Measurements from ENCODE around the gene ITGA5. TPM values are rescaled to one million over a fixed set of nuclear protein-coding genes. Genes with fewer than 3 reads are reported as not detected.

ITGA5 gene
- polyA plus RNA-seq, 2 donors: 20.0 to 42.8 TPM

- H3K27ac ChIP-seq (ENCODE audit: low read depth in 2 of 2, low read length in 1 of 2): peak overlapping the region; percentile 65 to 86
- no peaks in the 10 kb centered on the region for H3K36me3 ChIP-seq (ENCODE audit: control insufficient read depth in 2 of 2, insufficient read depth in 2 of 2, low read length in 1 of 2)
- H3K9me3 ChIP-seq (ENCODE audit: control insufficient read depth in 2 of 2, insufficient read depth in 1 of 2, low read depth in 1 of 2, low read length in 1 of 2): no peaks in the 10 kb centered on the region
- peaks cover 0 to 32% of the 10 kb centered on the region in 2 donors for H3K4me1 ChIP-seq (ENCODE audit: control insufficient read depth in 2 of 2, insufficient read depth in 2 of 2, low read length in 1 of 2)
- no peaks in the 10 kb centered on the region for H3K27me3 ChIP-seq (ENCODE audit: control insufficient read depth in 1 of 2, insufficient read depth in 2 of 2, low read length in 2 of 2)
- WGBS, 2 donors: 83 to 89% methylated on average over 3 of the region's 3 CpGs
- no peak overlapping the region for H3K4me3 ChIP-seq (ENCODE audit: low read depth in 1 of 2, low read length in 2 of 2)
Observed at GRCh38 chr12:54386403-54387113, 32.5 kb downstream of the ITGA5 start.

- H3K4me3 ChIP-seq (ENCODE audit: low read depth in 1 of 2, low read length in 2 of 2): no peak overlapping the region
- WGBS, 2 donors: 57 to 66% methylated on average over 10 of the region's 10 CpGs
- peaks cover 0 to 32% of the 10 kb centered on the region in 2 donors for H3K4me1 ChIP-seq (ENCODE audit: control insufficient read depth in 2 of 2, insufficient read depth in 2 of 2, low read length in 1 of 2)
- no peaks in the 10 kb centered on the region for H3K27me3 ChIP-seq (ENCODE audit: control insufficient read depth in 1 of 2, insufficient read depth in 2 of 2, low read length in 2 of 2)
- H3K27ac ChIP-seq (ENCODE audit: low read depth in 2 of 2, low read length in 1 of 2): peak overlapping the region; percentile 64 to 65
- H3K36me3 ChIP-seq (ENCODE audit: control insufficient read depth in 2 of 2, insufficient read depth in 2 of 2, low read length in 1 of 2): no peaks in the 10 kb centered on the region
- no peaks in the 10 kb centered on the region for H3K9me3 ChIP-seq (ENCODE audit: control insufficient read depth in 2 of 2, insufficient read depth in 1 of 2, low read depth in 1 of 2, low read length in 1 of 2)
Observed at GRCh38 chr12:54385251-54385914, 33.7 kb downstream of the ITGA5 start.

DNA sequence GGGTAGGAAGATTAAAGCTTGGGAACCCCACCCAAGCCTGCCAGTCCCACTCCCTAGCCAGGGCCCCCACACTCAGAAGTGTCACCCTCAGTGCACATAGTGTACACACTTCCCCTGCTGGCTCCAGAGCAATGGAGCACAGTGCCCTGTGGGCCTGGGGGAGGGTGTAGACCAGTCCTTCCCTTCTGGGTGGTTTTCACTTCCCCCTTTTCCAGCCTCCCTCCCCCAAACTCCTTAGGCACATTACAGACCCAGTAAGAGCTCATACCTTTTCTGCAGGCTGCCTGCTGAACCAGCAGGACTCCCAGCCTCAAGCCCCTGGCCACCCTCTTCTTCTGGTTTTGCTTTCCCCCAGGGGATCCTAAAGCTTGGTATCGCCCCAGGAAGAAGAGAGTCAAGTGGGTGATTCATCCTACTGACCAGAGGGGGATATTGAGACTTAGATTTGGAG lies 34.5 kb downstream of the ITGA5 start, which contains the start of gene ZNF385A:
Gene ZNF385A, minus strand, starts transcription at position 143 of the 451 bp plus-strand sequence. CDS start 219 bp downstream, outside the sequence.
- H3K4me3 ChIP-seq (ENCODE audit: low read depth in 1 of 2, low read length in 2 of 2): no peak within 1 kb of the TSS
- H3K27ac ChIP-seq (ENCODE audit: low read depth in 2 of 2, low read length in 1 of 2): peak within 1 kb of the TSS; percentile 64 to 91
- 90 to 95% methylated on average over 1 of the region's 1 CpG for WGBS, 2 donors
- peaks cover 0 to 27% of the 10 kb centered on the region in 2 donors for H3K4me1 ChIP-seq (ENCODE audit: control insufficient read depth in 2 of 2, insufficient read depth in 2 of 2, low read length in 1 of 2)
- no peaks in the 10 kb centered on the region for H3K27me3 ChIP-seq (ENCODE audit: control insufficient read depth in 1 of 2, insufficient read depth in 2 of 2, low read length in 2 of 2)
- H3K36me3 ChIP-seq (ENCODE audit: control insufficient read depth in 2 of 2, insufficient read depth in 2 of 2, low read length in 1 of 2): no peaks in the 10 kb centered on the region
- H3K9me3 ChIP-seq (ENCODE audit: control insufficient read depth in 2 of 2, insufficient read depth in 1 of 2, low read depth in 1 of 2, low read length in 1 of 2): no peaks in the 10 kb centered on the region

DNA sequence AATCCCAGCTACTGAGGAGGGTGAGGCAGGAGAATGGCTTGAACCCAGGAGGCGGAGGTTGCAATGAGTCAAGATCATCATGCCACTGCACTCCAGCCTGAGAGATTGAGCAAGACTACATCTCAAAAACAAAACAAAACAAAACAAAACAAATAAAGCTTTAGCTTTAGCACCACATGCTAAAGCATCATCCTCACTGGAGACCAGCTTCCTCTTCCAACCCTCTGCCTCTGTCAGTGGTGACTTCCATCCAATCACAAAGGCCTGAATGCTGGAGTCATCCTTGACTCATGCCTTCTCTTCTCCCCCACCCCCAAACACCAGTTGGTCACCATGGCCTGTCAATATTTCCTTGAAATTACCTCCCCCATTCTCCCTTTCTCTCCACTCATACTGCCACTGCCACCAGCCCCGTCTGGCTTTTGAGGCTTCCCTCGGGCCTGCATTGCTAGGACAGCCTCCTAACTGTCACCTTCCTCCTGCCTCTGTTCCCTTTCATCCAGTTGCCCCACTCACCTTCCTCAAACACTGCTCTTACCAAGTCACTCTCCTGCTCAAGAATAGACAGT lies 35.9 kb downstream of the ITGA5 start:
- peak overlapping the region; percentile 51 to 91 for H3K27ac ChIP-seq (ENCODE audit: low read depth in 2 of 2, low read length in 1 of 2)
- H3K4me1 ChIP-seq (ENCODE audit: control insufficient read depth in 2 of 2, insufficient read depth in 2 of 2, low read length in 1 of 2): peaks cover 3 to 19% of the 10 kb centered on the region in 2 donors
- no peaks in the 10 kb centered on the region for H3K36me3 ChIP-seq (ENCODE audit: control insufficient read depth in 2 of 2, insufficient read depth in 2 of 2, low read length in 1 of 2)
- no peaks in the 10 kb centered on the region for H3K9me3 ChIP-seq (ENCODE audit: control insufficient read depth in 2 of 2, insufficient read depth in 1 of 2, low read depth in 1 of 2, low read length in 1 of 2)
- 72 to 73% methylated on average over 3 of the region's 3 CpGs for WGBS, 2 donors
- no peaks in the 10 kb centered on the region for H3K27me3 ChIP-seq (ENCODE audit: control insufficient read depth in 1 of 2, insufficient read depth in 2 of 2, low read length in 2 of 2)
- no peak overlapping the region for H3K4me3 ChIP-seq (ENCODE audit: low read depth in 1 of 2, low read length in 2 of 2)

DNA sequence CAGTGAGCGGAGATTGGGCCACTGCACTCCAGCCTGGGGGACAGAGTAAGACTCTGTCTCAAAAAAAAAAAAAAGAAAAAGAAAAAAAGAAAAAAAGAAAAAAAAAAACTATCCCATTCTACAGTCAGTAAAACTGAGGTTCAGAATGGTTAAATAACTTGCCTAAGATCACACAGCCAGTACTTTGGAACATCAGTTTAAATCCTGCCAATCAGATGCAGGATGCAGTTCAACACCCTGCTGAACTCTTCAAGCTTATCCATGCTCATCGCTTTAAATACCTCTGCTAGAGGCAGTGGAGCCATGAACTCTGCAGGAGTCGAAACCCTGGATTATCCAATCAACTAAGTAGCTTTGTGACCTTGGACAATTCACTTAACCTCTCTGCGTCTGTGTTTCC lies 37.9 kb downstream of the ITGA5 start:
- Histone ChIP-seq H3K9me3 (ENCODE audit: control insufficient read depth in 2 of 2, insufficient read depth in 1 of 2, low read depth in 1 of 2, low read length in 1 of 2) (no peaks in the 10 kb centered on the region), H3K4me1 (ENCODE audit: control insufficient read depth in 2 of 2, insufficient read depth in 2 of 2, low read length in 1 of 2) (peaks cover 3 to 10% of the 10 kb centered on the region in 2 donors), H3K27ac (ENCODE audit: low read depth in 2 of 2, low read length in 1 of 2) (no peak overlapping the region), H3K36me3 (ENCODE audit: control insufficient read depth in 2 of 2, insufficient read depth in 2 of 2, low read length in 1 of 2) (peaks cover 0 to 8% of the 10 kb centered on the region in 2 donors), H3K27me3 (ENCODE audit: control insufficient read depth in 1 of 2, insufficient read depth in 2 of 2, low read length in 2 of 2) (no peaks in the 10 kb centered on the region), H3K4me3 (ENCODE audit: low read depth in 1 of 2, low read length in 2 of 2) (no peak overlapping the region)
- 93 to 94% methylated on average over 4 of the region's 4 CpGs for WGBS, 2 donors

DNA sequence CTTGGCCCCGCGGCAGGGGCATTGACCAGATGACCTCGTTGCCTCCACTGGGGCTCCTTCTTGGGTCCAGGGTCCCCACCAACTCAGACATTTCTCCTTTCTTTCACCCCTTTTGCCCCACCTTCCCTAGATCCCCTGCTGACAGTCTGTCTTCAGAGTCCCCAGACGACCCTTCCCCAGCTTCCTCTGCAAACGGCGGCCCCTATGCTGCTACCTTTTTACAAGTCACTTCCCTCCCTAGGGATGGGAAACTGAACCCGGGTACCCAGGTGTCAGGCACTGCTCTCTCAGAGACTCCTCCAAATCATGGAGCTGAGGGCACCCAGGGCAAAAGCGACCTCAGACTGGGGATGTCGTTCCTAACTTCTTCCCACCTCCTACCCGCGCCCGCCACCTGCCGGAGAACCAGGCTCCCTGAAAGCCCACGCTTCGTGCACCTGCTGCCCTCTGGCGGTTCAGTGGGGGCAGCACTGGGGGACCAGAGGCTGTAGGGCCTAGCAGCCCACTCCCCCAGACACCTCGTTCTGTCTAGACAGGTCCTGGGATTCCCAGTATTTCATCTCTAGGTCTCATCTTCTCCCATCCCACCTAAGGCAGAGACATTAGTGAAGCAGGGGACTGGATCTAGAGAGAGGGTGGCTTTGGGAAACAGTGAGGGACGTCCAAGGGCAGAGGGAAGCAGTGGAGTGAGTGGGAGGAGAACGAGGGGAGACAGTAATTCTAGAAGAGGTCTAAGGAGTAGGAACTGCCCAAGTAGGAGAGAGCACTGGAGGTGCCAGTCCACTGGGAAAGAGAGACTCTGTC lies 39.5 kb downstream of the ITGA5 start:
- no peaks in the 10 kb centered on the region for H3K9me3 ChIP-seq (ENCODE audit: control insufficient read depth in 2 of 2, insufficient read depth in 1 of 2, low read depth in 1 of 2, low read length in 1 of 2)
- peaks cover 0 to 8% of the 10 kb centered on the region in 2 donors for H3K36me3 ChIP-seq (ENCODE audit: control insufficient read depth in 2 of 2, insufficient read depth in 2 of 2, low read length in 1 of 2)
- H3K4me1 ChIP-seq (ENCODE audit: control insufficient read depth in 2 of 2, insufficient read depth in 2 of 2, low read length in 1 of 2): peaks cover 3 to 10% of the 10 kb centered on the region in 2 donors
- H3K27ac ChIP-seq (ENCODE audit: low read depth in 2 of 2, low read length in 1 of 2): peak overlapping the region; percentile 45 to 65
- WGBS, 2 donors: 17 to 19% methylated on average over 19 of the region's 19 CpGs
- peak overlapping the region; percentile 1 to 13 for H3K4me3 ChIP-seq (ENCODE audit: low read depth in 1 of 2, low read length in 2 of 2)
- H3K27me3 ChIP-seq (ENCODE audit: control insufficient read depth in 1 of 2, insufficient read depth in 2 of 2, low read length in 2 of 2): no peaks in the 10 kb centered on the region

DNA sequence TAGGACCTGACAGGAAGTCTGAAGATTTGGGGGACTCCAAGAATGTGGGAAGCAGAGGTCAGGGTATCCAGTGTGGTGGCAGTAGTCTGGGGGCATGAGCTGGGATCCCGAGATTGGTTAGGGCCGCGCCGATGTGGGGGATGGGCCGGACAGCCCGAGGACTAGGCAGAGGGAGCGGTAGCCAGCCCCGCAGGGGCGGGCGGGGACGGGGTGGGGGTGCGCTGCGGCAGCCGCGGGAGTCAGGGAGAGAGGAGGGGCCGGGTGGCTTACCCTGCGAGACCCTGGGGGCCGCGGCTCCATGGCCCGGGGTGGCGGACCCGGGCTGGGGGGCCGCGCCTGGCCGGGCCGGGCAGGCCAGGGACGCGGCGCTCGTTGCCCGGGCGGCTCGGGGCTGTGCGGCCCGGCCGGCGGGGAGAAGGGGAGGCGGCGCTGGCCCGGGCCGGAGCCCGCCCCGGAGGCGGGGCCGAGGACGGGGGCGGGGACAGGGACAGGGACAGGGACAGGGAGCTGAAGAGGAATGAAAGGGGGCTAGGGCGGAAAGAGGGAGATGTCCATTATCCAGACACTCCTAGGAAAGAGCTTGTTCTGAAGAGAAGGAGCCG lies 40.2 kb downstream of the ITGA5 start:
- Histone ChIP-seq H3K9me3 (ENCODE audit: control insufficient read depth in 2 of 2, insufficient read depth in 1 of 2, low read depth in 1 of 2, low read length in 1 of 2) (no peaks in the 10 kb centered on the region), H3K4me3 (ENCODE audit: low read depth in 1 of 2, low read length in 2 of 2) (peak overlapping the region; percentile 28 to 37), H3K27me3 (ENCODE audit: control insufficient read depth in 1 of 2, insufficient read depth in 2 of 2, low read length in 2 of 2) (no peaks in the 10 kb centered on the region), H3K36me3 (ENCODE audit: control insufficient read depth in 2 of 2, insufficient read depth in 2 of 2, low read length in 1 of 2) (peaks cover 0 to 8% of the 10 kb centered on the region in 2 donors), H3K4me1 (ENCODE audit: control insufficient read depth in 2 of 2, insufficient read depth in 2 of 2, low read length in 1 of 2) (peaks cover 3 to 15% of the 10 kb centered on the region in 2 donors), H3K27ac (ENCODE audit: low read depth in 2 of 2, low read length in 1 of 2) (peak overlapping the region; percentile 45 to 65)
- WGBS, 2 donors: 14 to 19% methylated on average over 41 to 49 of the region's 49 CpGs

DNA sequence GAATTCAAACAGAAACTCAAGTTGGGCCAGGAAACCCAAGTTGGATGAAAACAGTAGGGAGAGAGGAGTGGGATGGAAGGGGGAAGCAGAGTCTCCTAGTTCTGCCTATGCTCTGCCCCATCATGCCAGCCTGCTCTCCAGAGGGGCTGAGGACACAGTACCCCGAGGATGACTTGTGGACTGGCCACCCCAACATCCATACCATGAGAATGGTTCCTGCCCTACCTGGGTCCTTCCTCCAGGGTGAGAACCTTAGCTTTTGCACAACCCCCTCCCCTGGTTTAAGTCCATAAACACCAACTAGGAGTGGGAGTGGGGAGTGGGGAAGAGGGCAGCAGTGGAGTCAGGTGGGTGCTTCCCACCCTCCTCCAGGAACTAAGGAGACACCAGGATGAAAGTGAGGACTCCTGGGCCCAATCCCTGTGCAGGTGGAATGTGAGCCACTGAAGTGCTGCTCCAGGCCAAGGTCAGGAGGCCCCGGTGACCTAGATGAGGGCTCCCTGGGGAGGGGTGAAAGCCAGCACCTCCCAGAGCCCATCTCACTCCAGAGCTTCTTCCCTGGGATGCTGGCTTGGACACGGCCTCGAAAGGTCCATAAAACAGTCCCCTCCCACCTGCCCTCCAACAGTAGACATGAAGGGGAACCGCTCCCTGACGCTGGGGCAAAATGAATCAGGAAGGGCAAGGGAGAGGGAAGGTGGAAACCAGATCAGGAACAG lies 41.1 kb downstream of the ITGA5 start:
- peak overlapping the region in 1 of 2 donors; percentile 51 for H3K27ac ChIP-seq (ENCODE audit: low read depth in 2 of 2, low read length in 1 of 2)
- H3K27me3 ChIP-seq (ENCODE audit: control insufficient read depth in 1 of 2, insufficient read depth in 2 of 2, low read length in 2 of 2): no peaks in the 10 kb centered on the region
- H3K36me3 ChIP-seq (ENCODE audit: control insufficient read depth in 2 of 2, insufficient read depth in 2 of 2, low read length in 1 of 2): peaks cover 0 to 13% of the 10 kb centered on the region in 2 donors
- no peak overlapping the region for H3K4me3 ChIP-seq (ENCODE audit: low read depth in 1 of 2, low read length in 2 of 2)
- 81 to 84% methylated on average over 6 of the region's 6 CpGs for WGBS, 2 donors
- no peaks in the 10 kb centered on the region for H3K9me3 ChIP-seq (ENCODE audit: control insufficient read depth in 2 of 2, insufficient read depth in 1 of 2, low read depth in 1 of 2, low read length in 1 of 2)
- H3K4me1 ChIP-seq (ENCODE audit: control insufficient read depth in 2 of 2, insufficient read depth in 2 of 2, low read length in 1 of 2): peaks cover 3 to 16% of the 10 kb centered on the region in 2 donors

Measured in esophagus (tissue), 2 donors.